GM19324 (cell line): ENCODE data around the gene PDS5B.
A peak's percentile ranks its signal among the peaks of the same experiment; 100 is the strongest.
"Not testable (repeated sequence)": the region's sequence is repeated elsewhere in the genome, so short reads cannot be mapped to it uniquely, and the experiment has no call there.

ENCODE experiments used
- ATAC-seq: cut with Tn5 transposase; IDR thresholded peaks from one replicate; pipeline ENCODE4 v1.9.1; 2021; ENCODE audit warnings: mild to moderate bottlenecking, moderate library complexity; ENCODE audit not compliant: unreplicated experiment, low FRiP score

The PDS5B gene

GRCh38 chr13:32723987-32724386 is 137.7 kb downstream of the PDS5B start:
- ATAC-seq = no peak

GRCh38 chr13:32726374-32727037 is 140.3 kb downstream of the PDS5B start:
- ATAC-seq = no peak

GRCh38 chr13:32728327-32728726 is 142.1 kb downstream of the PDS5B start:
- no peak for ATAC-seq

GRCh38 chr13:32729097-32729496 is 142.8 kb downstream of the PDS5B start:
- ATAC-seq = not testable (repeated sequence)

- ATAC-seq = no peak
These were observed 144.8 kb downstream of the PDS5B start for GRCh38 chr13:32731074-32731473.

GRCh38 chr13:32731576-32731975 is 145.3 kb downstream of the PDS5B start:
- ATAC-seq = no peak

GRCh38 chr13:32733690-32734089 is 147.4 kb downstream of the PDS5B start:
- ATAC-seq = no peak

DNA sequence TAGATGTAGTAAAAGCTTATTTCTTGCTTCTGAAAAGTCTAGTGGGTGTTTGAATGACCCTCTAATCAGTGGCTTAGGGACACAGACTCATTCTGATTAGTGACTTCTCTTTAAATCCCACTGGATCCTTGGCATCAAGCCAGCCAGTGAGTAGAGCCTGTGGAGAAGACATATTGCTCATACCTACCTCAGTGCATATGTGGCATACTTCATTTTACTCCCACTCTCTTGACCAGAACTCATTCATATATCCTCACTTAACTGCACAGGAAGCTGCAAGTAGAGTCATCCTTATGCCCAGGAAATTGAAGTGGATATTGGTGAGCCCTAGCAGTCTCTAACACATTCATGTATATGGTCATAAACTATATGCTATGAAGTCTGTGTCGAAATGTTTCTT is 148.3 kb downstream of the PDS5B start:
- ATAC-seq = no peak

DNA sequence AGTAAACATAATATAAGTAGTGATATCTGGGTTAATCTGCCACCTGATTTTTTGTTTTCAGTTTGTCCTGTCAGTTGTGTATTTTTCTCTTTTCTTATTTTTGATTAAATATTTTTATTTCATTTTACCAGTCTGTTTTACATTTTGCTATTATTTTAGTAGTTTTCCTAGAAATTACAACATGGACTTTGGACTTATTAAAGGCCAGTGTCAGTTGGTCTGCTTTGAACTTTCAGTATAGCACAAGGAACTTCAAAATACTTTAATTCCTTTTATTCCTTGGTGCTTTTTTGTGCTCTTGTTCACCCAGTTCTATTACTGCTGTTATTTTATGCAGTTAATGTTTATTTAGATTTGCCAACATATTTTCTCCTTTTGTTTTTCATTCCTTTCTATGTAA is 149.6 kb downstream of the PDS5B start:
- no peak for ATAC-seq

- ATAC-seq = peak; percentile 26
These were observed 150.4 kb downstream of the PDS5B start for GRCh38 chr13:32736648-32737047.

- peak; percentile 56 for ATAC-seq
These were observed 150.9 kb downstream of the PDS5B start for GRCh38 chr13:32737111-32737571.

DNA sequence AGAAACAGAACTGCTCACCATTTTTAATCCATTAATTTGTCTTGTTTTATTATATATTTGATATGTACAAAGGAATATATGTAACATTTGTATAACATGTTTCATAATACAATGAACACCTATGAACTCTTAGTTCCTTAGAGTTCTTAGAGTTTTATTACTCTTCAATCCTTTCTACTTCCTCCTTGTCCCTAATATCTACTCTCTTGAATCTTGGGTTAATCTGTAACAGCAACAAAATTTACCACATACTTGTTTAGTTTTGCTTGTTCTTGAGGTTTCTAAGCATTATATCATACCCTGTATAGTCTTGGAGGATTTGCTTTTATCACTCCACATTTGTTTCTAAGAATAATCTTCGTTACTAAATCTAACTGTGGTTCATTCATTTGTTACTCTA is 151.4 kb downstream of the PDS5B start:
- ATAC-seq = no peak

DNA sequence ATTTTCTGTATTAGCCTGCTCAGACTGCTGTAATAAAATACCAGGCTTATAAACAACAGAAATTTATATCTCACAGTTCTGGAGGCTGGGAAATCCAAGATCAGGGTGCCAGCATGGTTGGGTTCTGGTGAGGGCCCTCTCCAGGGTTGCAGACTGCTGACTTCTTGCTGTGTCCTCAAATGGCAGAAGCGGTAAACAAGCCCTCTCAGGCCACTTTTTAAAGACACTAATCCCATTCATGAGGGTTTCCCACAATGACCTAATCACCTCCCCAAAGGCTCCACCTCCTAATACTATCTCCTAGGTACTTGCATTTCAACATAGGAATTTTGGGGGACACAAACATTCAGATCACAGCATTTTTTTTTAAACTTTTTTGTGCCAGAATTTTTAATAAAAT is 159.3 kb downstream of the PDS5B start:
- no peak for ATAC-seq

GRCh38 chr13:32746474-32746873 is 160.2 kb downstream of the PDS5B start:
- no peak for ATAC-seq

- ATAC-seq = no peak
These were observed 162.1 kb downstream of the PDS5B start for GRCh38 chr13:32748305-32748704.

DNA sequence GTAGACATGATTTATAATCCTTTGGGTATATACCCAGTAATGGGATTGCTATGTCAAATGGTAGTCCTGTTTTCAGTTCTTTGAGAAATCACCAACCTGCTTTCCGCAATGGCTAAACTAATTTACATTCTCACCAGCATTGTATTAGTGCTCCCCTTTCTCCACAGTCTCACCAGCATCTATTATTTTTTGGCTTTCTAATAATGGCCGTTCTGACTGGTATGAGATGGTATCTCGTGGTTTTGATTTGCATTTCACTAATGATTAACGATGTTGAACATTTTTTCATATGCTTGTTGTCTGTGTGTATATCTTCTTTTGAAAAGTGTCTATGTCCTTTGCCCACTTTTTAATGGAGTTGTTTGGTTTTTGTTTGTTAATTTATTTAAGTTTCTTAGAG is 165.1 kb downstream of the PDS5B start:
- ATAC-seq = no peak

GRCh38 chr13:32752311-32752710 is 166.1 kb downstream of the PDS5B start:
- ATAC-seq = no peak

DNA sequence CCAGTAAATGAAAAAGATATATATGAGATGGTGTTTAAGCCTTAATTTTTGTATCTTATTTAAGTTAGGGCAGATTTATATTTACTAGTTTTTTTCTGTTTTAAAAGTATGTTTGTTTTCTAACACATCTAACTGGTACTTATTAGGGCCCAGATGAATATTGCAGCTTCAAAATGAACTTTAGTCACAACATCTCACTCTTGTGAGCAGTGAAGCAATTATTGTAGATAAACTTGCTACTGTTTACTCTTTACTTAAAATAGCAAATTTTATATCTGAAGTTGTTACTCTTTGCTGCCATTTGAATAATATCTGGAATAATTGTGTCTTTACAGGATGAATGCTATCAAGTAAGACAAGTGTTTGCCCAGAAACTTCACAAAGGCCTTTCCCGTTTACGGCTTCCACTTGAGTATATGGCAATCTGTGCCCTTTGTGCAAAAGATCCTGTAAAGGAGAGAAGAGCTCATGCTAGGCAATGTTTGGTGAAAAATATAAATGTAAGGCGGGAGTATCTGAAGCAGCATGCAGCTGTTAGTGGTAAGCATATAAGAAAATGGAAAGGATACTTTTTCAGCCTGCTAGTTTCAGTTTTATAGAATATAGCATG is 166.8 kb downstream of the PDS5B start:
- no peak for ATAC-seq

- no peak for ATAC-seq
These were observed 167.9 kb downstream of the PDS5B start for GRCh38 chr13:32754179-32754578.

GRCh38 chr13:32759152-32759551 is 172.9 kb downstream of the PDS5B start:
- ATAC-seq = no peak

DNA sequence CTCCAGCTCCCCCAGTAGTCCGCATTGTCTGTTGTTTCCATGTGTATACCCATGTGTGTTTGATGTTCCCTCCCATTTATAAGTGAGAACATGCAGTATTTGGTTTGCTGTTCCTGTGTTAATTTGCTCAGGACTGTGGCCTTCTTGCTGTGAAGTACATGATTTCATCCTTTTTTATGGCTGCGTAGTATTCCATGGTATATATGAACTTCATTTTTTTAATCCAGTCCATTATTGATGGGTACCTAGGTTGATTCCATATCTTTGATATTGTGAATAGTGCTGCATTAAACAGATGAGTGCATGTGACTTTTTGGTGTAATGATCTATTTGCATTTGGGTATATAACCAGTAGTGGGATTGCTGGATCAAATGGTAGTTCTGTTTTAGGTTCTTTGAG is 175.2 kb downstream of the PDS5B start:
- no peak for ATAC-seq

- ATAC-seq = no peak
These were observed 192.9 kb downstream of the PDS5B start for GRCh38 chr13:32779119-32779518.
